GM18499 (cell line): ENCODE measurements around the gene TLE5.

Source experiments
- ATAC-seq: cut with Tn5 transposase; IDR thresholded peaks from one replicate; pipeline ENCODE4 v1.9.1; 2021; ENCODE audit warnings: moderate number of reproducible peaks; ENCODE audit not compliant: insufficient read depth, unreplicated experiment

TLE5 gene

GRCh38 chr19:3062165-3063105 is at the start of gene TLE5:
Gene TLE5 (minus strand): TSS chr19:3062495. CDS start chr19:3062200, 295 bp downstream.
- ATAC-seq = no peak

DNA sequence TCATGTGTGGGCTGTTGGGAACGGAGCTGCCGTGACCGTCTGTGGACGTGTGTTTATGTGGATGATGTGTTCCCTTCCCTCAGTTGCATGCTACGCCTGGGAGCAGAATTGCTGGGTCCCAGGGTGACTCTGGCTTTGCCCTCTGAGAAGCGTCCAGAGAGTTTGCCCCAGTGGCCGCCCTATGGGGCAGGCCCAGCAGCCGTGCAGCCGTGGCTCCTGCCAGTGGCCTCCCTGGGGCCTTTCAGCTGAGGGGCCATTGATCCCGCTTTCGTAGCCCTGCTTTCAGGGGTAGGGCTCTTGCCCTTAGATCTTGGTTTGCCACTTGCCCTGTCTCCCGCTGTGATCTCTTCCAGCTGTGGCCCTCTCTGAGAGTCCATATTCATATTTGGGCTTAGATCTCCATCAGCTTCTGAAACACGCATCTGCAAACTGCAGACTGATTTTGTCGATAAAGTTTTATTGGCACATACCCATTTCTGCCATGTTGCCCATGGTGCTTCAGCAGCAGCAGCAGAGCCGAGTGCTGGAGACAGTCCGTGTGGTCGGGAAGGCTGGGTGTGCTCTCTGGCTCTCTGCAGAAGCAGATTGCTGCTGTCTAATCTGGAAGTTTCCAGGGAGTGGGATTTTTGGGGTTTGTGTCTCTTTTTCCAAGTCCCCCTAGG is 49.4 kb upstream of the TLE5 start:
- ATAC-seq = no peak

- no peak for ATAC-seq
Measured at GRCh38 chr19:3110126-3110825, 48.0 kb upstream of the TLE5 start.

DNA sequence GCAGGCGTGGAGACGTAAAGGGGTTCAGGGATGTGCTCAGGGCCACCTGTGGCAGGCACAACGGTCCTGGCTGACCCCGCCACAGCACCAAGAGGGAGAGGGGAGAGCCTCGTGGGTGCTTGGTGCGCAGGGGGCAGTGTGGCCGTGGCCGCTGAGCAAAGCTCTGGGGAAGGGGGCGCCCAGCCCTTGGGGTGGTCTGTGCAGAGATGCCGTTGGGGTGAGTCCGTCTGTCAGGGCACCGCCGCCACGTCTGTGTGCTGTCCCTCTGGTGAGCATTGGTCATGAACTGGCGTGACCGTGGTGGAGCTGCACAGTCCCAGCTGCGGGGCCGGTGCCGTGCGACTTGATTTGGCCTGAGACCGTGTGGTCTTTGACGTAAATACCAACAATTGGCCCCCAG is 47.2 kb upstream of the TLE5 start:
- no peak for ATAC-seq

GRCh38 chr19:3108775-3109174 is 46.5 kb upstream of the TLE5 start:
- ATAC-seq = no peak

DNA sequence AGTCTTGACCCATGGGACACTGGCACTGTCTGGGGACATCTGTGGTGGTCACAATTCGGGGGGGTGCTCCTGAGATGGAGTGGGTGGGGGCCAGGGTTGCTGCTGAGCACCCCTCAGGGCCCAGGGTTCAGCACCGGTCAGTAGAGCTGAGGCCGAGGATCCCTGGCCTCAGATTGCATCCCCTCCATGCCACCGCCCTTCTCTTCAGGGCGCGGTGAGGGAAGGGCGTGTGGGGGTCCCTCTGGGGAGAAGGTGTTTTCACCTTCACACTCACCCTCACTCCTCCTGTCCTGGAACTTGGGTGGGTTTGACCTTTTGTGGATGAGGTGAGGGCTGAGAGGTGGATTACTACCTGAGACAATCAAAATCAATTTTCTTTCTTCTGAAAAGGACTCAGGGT is 45.4 kb upstream of the TLE5 start:
- no peak for ATAC-seq

DNA sequence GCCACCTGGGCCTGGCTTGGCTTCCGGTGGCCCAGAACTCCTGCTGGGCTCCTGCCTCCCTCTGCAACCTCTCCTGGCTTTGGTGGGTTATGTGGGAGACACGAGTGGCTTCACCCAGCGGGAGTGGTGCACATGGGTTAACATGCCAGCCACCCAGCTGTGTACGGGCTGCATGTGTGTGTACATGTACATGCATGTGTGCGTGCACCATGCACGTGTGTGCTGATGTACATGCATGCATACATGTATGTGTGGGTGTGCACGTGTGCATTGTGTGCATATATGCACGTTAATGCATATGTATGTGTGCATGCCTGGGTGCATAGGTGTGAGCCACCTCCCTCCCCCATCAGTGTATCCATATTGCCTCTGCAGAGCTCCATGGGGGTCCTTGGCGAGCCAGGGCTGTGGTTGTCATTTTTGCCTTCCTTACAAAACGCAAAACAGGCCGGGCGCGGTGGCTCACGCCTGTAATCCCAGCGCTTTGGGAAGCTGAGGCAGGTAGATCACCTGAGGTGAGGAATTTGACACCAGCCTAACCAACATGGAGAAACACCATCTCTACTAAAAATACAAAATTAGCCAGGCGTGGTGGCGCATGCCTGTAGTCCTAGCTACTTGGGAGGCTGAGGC is 44.3 kb upstream of the TLE5 start:
- no peak for ATAC-seq

DNA sequence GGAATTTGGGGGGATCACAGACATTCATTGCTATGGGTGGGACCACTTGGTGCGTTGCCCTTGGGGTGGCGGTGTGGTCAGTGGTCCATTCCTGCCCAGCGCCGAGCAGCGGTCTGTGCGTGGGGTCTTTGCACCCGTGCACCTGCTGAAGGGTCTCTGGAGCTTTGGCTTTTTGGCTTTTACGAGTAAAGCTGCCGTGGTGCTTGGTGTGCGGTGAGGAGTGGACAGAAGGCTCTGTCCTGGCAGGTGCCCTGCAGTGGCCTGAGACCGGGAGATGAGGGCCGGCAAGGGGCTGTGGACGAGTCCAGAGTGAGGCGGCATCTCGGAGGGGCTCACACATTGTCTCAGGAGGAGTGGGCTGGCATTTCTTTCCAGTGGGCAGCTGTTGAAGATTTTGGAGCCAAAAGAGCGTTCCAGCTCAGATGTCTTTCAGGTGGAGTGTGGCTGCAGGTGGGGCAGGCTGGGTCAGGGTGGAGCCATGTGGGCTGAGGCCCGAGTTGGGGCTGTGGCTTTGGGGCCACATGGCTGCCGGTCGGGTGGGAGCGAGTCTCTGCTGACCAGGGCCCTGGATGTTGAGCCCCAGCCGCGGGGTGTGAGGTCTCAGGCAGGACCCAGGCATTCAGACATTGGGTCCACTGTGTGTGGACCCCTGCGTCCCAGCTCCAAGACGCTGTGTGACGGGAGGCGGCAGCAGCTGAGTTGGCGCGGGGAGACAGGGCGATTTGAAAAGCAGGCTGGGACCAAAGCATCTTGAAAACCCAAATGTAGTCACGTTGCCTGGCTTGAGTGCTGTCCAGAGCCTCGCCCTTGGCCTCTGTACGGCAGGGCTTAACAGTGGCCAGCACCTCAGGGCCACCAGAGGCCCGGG is 43.6 kb upstream of the TLE5 start:
- no peak for ATAC-seq

DNA sequence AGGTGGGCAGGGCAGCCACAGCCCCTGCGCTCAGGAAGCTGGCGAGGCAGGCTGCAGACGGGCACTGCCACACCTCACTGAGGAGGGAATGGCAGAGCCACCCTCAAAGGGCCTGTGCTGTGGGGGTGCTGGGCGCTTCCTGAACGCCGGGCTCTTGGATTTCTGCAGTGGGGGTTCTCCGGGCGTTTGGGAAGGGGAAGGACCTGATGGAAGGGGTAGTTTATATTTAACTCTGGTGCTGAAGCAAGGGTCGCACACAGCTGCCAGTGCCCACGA is 42.4 kb upstream of the TLE5 start:
- ATAC-seq = no peak

GRCh38 chr19:3102239-3103140 is 40.2 kb upstream of the TLE5 start:
- ATAC-seq = no peak

- no peak for ATAC-seq
Measured at GRCh38 chr19:3100747-3101730, 38.7 kb upstream of the TLE5 start.

DNA sequence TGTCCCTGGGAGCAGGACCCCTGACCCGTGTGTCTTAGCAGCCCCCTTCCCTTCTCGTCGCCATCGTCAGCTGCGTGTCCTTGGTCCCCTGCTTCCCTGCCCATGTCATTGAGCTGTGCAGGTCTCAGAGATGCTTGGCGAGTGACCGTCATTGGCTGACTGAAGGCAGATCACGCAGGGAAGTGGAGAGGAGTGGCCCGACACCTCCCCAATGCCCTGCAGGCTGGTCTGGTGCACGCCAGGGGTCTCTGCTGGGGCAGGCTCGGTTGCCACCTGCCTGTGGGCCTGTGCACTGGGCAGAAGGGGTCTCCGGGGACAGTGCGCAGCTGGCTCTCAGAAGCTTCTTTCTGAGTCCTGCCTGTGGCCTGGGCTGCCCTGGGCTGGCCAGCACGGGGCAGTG is 38.0 kb upstream of the TLE5 start:
- no peak for ATAC-seq

DNA sequence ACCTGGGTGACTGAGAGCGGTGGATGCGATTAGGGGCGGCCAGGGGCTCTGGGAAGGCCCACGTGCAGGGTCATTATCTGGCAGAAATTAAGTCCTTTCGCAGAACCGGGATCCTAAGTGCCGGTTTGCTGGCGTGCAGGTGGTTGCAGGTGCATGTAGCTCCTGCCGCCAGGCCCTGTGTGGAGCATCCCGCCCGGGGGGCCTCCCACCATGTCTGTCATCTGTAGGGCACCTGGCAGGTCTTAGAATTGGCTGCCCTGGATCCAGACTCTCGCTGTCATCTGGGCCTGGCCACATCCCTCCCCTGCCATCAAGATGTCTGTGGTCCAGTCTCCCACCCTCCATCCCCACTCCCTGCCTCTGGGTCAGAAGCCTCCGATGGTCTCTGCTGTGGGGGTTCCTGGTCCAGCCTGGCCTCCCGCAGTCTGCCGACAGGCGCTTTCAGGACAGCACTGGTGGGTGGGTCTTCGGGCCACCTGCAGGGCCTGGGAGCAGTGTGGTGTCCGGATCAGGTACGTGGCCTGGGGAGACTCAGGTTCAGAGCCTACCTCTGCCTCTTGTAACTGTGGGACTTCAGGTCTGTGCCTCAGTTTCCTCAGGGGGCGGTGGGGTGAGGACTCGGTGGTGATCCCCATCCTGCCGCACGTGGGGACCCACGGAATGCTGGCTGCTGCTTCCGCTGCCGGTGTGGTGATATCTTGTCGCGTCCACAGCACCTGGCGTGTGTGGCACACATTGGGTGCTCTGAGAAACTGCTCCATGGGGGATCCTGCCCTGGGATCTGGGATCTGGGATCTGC is 37.3 kb upstream of the TLE5 start:
- ATAC-seq = no peak

DNA sequence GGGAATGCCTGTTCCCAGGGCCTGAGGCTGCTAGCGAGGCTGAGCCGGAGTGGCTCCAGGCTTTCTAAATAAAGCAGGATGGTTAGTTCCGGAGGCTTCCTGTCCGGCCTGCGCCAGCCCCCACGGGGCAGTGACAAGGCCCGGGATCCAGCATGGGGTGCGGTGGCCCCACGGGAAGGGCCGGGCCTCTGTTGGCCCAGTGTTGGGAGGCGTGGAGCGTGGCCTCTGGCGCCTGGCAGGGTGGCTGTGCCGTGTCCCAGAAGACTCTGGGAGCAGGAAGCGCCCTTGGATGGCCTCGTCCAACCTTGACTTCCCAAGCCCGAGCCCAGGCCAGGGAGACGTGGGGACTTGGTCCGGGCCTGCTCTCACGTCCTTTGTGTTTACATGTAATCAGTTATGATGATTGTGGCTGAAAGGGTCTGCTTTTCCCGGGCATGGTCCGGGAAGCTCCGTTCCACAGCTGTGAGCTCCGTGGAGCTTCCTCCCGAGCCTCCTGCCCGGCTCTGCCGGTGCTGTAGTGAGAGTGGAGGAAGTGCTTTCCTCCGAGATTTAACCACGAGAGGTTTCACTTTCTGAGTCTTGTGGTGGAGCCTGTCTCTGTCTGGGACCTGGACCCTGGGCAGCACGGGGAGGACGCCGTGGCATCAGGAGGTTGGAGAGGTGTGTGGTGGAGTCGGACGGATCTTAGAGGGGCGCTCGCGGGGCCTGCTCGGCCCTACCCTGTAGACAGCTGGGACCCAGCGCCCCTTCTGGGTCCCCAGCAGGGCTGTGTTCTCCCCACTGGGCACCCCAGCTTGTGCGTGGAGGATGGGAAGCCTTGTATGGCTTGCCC is 36.4 kb upstream of the TLE5 start:
- ATAC-seq = no peak

- no peak for ATAC-seq
Measured at GRCh38 chr19:3098141-3098514, 35.8 kb upstream of the TLE5 start.

- ATAC-seq = no peak
Measured at GRCh38 chr19:3097442-3097871, 35.2 kb upstream of the TLE5 start.
